Neural cell (in vitro differentiated cells): Measurements from ENCODE around the gene CNTF. TPM values are rescaled to one million over a fixed set of nuclear protein-coding genes. Genes with fewer than 3 reads are reported as not detected.

Experiments
- H2AFZ ChIP-seq: fragments of 200-600, 300-800 bp; sonication (generic), shearing (Covaris generic); 2 replicates; pipeline ENCODE4 v1.6.0; 2014; ENCODE audit warnings: low read depth, mild to moderate bottlenecking, antibody characterized with exemption, low read length, moderate library complexity
- H3F3A ChIP-seq: fragments of 200-600 bp; shearing (Covaris generic); 2 replicates; pipeline ENCODE4 v1.6.1; 2016; ENCODE audit warnings: mild to moderate bottlenecking, moderate library complexity, mixed read lengths, antibody characterized with exemption, low read length; ENCODE audit not compliant: insufficient read depth, poor library complexity, severe bottlenecking
- H3K27ac ChIP-seq: fragments of 200-600, 300-800 bp; sonication (generic), shearing (Covaris generic); 2 replicates; pipeline ENCODE4 v1.5.1; 2014; ENCODE audit warnings: mild to moderate bottlenecking, low read length, moderate library complexity
- H3K27me3 ChIP-seq: fragments of 300-800, 200-600 bp; sonication (generic), shearing (Covaris generic); 2 replicates; pipeline ENCODE4 v1.6.0; 2014; ENCODE audit warnings: mild to moderate bottlenecking, low read depth, low read length, moderate library complexity; ENCODE audit not compliant: insufficient read depth
- H3K36me3 ChIP-seq: fragments of 300-800, 200-600 bp; sonication (generic), shearing (Covaris generic); 2 replicates; pipeline ENCODE4 v1.5.1; 2014; ENCODE audit warnings: mild to moderate bottlenecking, antibody characterized with exemption, low read length, moderate library complexity; ENCODE audit not compliant: insufficient read depth
- H3K4me2 ChIP-seq: fragments of 300-800, 200-600 bp; sonication (generic), shearing (Covaris generic); 2 replicates; pipeline ENCODE4 v1.6.0; 2014; ENCODE audit warnings: mild to moderate bottlenecking, low read length
- H3K4me3 ChIP-seq: fragments of 300-800, 200-600 bp; sonication (generic), shearing (Covaris generic); 2 replicates; pipeline ENCODE4 v1.5.1; 2014; ENCODE audit warnings: mild to moderate bottlenecking, low read length, moderate library complexity
- H3K79me2 ChIP-seq: fragments of 200-600 bp; shearing (Covaris generic); replicated peaks from 2 replicates; pipeline ENCODE4 v1.6.0; 2014; ENCODE audit warnings: mild to moderate bottlenecking, low read length, moderate library complexity; ENCODE audit not compliant: insufficient read depth
- H3K9ac ChIP-seq: fragments of 300-800, 200-600 bp; sonication (generic), shearing (Covaris generic); 2 replicates; pipeline ENCODE4 v1.6.1; 2016; ENCODE audit warnings: mild to moderate bottlenecking, low read length, mixed read lengths
- H3K9me2 ChIP-seq: fragments of 200-600 bp; shearing (Covaris generic); 2 replicates; pipeline ENCODE4 v1.6.1; 2016; ENCODE audit warnings: mild to moderate bottlenecking, low read length, mixed read lengths; ENCODE audit not compliant: insufficient read depth
- H3K9me3 ChIP-seq: fragments of 200-600, 300-800 bp; sonication (generic), shearing (Covaris generic); 2 replicates; pipeline ENCODE4 v1.6.1; 2016; ENCODE audit warnings: mild to moderate bottlenecking, mixed run types, low read length, moderate library complexity, mixed read lengths
- H4K20me1 ChIP-seq: fragments of 200-600 bp; shearing (Covaris generic); 2 replicates; pipeline ENCODE4 v1.6.1; 2016; ENCODE audit warnings: mild to moderate bottlenecking, mixed run types; ENCODE audit not compliant: insufficient read depth
- EP300 ChIP-seq: fragments of 450-650 bp; conservative IDR thresholded peaks from 2 replicates; pipeline ENCODE4 v1.6.1; 2014; ENCODE audit warnings: antibody characterized with exemption, mild to moderate bottlenecking, moderate library complexity; ENCODE audit not compliant: poor library complexity, severe bottlenecking
- EZH2 ChIP-seq: fragments of 200-600, 300-800 bp; shearing (Covaris generic), sonication (generic); IDR thresholded peaks from 2 replicates; pipeline ENCODE4 v1.6.1; 2014; ENCODE audit warnings: antibody characterized with exemption, low read length, borderline replicate concordance, mild to moderate bottlenecking; ENCODE audit not compliant: insufficient read depth, poor library complexity, severe bottlenecking
- MXI1 ChIP-seq: fragments of 450-650 bp; conservative IDR thresholded peaks from 2 replicates; pipeline ENCODE4 v1.6.1; 2014; ENCODE audit warnings: antibody characterized with exemption, mild to moderate bottlenecking; ENCODE audit not compliant: poor library complexity, severe bottlenecking
- POLR2AphosphoS5 ChIP-seq: IDR thresholded peaks from 2 replicates; pipeline ENCODE4 v1.6.1; 2012
- RAD21 ChIP-seq: fragments of 450-650 bp; conservative IDR thresholded peaks from 2 replicates; pipeline ENCODE4 v1.6.1; 2014; ENCODE audit warnings: antibody characterized with exemption, mild to moderate bottlenecking, moderate library complexity
- SMC3 ChIP-seq: fragments of 450-650 bp; conservative IDR thresholded peaks from 2 replicates; pipeline ENCODE4 v1.6.1; 2014; ENCODE audit warnings: antibody characterized with exemption, mild to moderate bottlenecking, moderate library complexity; ENCODE audit not compliant: poor library complexity
- TAF1 ChIP-seq: IDR thresholded peaks from 2 replicates; pipeline ENCODE4 v1.6.1; 2012; ENCODE audit warnings: low read depth
- polyA plus RNA-seq: library from polyadenylated mRNA; depleted of rRNA; stranded (reverse); fragments of >200 nt; gene quantifications from 2 replicates; pipeline ENCODE4 v1.2.3, GENCODE V29; 2014
- TF ChIP-seq, protein P1 (sequence below): IDR thresholded peaks from 2 replicates; pipeline ENCODE4 v1.6.1; 2012; ENCODE audit warnings: borderline replicate concordance
- TF ChIP-seq, protein P2 (sequence below): fragments of 450-650 bp; IDR thresholded peaks from 2 replicates; pipeline ENCODE4 v1.5.1; 2014; ENCODE audit warnings: antibody characterized with exemption, mild to moderate bottlenecking, moderate library complexity; ENCODE audit not compliant: poor library complexity, severe bottlenecking

CNTF gene
- polyA plus RNA-seq, 1 donor from 2014 or later = 2.3 TPM

DNA sequence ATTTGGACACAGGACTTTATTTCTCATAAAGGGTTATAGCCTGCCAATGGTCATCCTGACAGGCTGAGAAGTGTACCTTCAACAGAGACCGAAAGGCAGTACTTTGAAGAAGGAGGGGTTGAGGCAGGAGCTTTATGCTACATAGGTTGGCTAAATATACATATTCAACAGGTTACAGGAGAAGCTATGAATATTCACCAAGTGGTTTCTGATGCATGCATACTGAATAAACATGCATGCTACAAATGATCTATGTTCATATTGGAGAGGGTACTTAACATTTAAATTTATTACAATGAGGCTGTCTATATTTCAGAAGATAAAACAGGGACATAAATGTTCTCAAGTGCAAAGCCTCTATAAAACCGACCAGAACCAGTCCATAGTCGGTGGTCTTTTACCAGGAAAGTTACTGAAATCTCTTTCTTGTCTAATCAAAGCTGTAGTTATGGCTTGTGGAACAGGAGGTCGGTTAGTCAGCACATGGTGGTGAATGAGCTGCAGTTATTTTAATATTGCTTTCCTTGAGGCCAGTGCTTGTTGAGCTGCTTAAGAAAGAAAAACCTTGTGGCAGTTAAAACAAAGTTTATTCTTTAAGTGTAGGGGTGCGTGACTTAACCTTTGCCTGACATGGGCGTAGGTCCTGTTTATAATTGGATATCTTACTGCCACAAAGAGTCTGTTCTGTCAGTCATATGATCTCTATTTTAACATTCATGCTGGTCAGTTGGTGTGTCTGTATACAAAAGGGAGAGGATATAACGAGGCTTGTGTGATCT is 19.5 kb downstream of the CNTF start:
- no peaks in the 10 kb centered on the region for H3K36me3 ChIP-seq
- no peaks in the 10 kb centered on the region for H4K20me1 ChIP-seq
- no peak overlapping the region for H3K27ac ChIP-seq
- no peaks in the 10 kb centered on the region for H3K27me3 ChIP-seq
- no peaks in the 10 kb centered on the region for H3K9me2 ChIP-seq
- no peak overlapping the region for H3K9ac ChIP-seq
- TF ChIP-seq TAF1 (no peak), EP300 (no peak), POLR2AphosphoS5 (no peak), SMC3 (no peak)
- no peak overlapping the region for H3K4me3 ChIP-seq
- H3K4me2 ChIP-seq = no peak overlapping the region
- H3K79me2 ChIP-seq = no peaks in the 10 kb centered on the region
- peaks cover 7% of the 10 kb centered on the region for H3K9me3 ChIP-seq
- no peaks in the 10 kb centered on the region for H3F3A ChIP-seq
- H2AFZ ChIP-seq = no peak overlapping the region

DNA sequence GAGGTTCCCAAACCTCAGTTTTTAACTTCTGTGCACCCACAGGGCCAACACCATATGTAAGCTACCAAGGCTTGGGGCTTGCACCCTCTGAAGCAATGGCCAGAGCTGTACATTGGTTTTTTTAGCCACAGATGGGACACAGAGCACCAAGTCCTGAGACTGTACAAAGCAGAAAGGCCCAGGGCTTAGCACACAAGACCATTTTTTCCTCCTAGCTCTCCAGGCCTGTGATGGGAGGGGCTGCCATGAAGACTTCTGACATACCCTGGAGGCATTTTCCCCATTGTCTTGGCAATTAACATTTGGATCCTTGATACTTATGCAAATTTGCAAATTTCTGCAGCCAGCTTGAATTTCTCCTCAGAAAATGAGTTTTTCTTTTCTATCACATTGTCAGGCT is 23.4 kb downstream of the CNTF start:
- Histone ChIP-seq H3F3A (no peaks in the 10 kb centered on the region), H3K9ac (no peak overlapping the region), H3K27ac (no peak overlapping the region), H3K4me3 (no peak overlapping the region), H2AFZ (no peak overlapping the region), H3K4me2 (no peak overlapping the region), H3K9me3 (peaks cover 7% of the 10 kb centered on the region), H3K36me3 (no peaks in the 10 kb centered on the region), H4K20me1 (no peaks in the 10 kb centered on the region), H3K27me3 (no peaks in the 10 kb centered on the region), H3K9me2 (no peaks in the 10 kb centered on the region), H3K79me2 (no peaks in the 10 kb centered on the region)
- TF ChIP-seq POLR2AphosphoS5 = no peak
- TF ChIP-seq MXI1 = no peak
- TF ChIP-seq EP300 = no peak
- TF ChIP-seq, protein P1, sequence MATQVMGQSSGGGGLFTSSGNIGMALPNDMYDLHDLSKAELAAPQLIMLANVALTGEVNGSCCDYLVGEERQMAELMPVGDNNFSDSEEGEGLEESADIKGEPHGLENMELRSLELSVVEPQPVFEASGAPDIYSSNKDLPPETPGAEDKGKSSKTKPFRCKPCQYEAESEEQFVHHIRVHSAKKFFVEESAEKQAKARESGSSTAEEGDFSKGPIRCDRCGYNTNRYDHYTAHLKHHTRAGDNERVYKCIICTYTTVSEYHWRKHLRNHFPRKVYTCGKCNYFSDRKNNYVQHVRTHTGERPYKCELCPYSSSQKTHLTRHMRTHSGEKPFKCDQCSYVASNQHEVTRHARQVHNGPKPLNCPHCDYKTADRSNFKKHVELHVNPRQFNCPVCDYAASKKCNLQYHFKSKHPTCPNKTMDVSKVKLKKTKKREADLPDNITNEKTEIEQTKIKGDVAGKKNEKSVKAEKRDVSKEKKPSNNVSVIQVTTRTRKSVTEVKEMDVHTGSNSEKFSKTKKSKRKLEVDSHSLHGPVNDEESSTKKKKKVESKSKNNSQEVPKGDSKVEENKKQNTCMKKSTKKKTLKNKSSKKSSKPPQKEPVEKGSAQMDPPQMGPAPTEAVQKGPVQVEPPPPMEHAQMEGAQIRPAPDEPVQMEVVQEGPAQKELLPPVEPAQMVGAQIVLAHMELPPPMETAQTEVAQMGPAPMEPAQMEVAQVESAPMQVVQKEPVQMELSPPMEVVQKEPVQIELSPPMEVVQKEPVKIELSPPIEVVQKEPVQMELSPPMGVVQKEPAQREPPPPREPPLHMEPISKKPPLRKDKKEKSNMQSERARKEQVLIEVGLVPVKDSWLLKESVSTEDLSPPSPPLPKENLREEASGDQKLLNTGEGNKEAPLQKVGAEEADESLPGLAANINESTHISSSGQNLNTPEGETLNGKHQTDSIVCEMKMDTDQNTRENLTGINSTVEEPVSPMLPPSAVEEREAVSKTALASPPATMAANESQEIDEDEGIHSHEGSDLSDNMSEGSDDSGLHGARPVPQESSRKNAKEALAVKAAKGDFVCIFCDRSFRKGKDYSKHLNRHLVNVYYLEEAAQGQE = no peak
- no peak for TF ChIP-seq RAD21
- TF ChIP-seq SMC3 = no peak
- TF ChIP-seq TAF1 = no peak
- TF ChIP-seq, protein P2, sequence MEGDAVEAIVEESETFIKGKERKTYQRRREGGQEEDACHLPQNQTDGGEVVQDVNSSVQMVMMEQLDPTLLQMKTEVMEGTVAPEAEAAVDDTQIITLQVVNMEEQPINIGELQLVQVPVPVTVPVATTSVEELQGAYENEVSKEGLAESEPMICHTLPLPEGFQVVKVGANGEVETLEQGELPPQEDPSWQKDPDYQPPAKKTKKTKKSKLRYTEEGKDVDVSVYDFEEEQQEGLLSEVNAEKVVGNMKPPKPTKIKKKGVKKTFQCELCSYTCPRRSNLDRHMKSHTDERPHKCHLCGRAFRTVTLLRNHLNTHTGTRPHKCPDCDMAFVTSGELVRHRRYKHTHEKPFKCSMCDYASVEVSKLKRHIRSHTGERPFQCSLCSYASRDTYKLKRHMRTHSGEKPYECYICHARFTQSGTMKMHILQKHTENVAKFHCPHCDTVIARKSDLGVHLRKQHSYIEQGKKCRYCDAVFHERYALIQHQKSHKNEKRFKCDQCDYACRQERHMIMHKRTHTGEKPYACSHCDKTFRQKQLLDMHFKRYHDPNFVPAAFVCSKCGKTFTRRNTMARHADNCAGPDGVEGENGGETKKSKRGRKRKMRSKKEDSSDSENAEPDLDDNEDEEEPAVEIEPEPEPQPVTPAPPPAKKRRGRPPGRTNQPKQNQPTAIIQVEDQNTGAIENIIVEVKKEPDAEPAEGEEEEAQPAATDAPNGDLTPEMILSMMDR = no peak
- no peak for TF ChIP-seq EZH2
